HG03039 (cell line): ENCODE results near the gene DRD2.

Experiments
- ATAC-seq: cut with Tn5 transposase; IDR thresholded peaks from one replicate; pipeline ENCODE4 v1.9.1; 2021; ENCODE audit warnings: mild to moderate bottlenecking, moderate library complexity; ENCODE audit not compliant: unreplicated experiment

DRD2 gene

GRCh38 chr11:113487622-113488021, 12.4 kb upstream of the DRD2 start:
- no peak for ATAC-seq

GRCh38 chr11:113484223-113484622, 9.0 kb upstream of the DRD2 start:
- no peak for ATAC-seq

GRCh38 chr11:113481672-113482071, 6.5 kb upstream of the DRD2 start:
- ATAC-seq, result no peak

GRCh38 chr11:113481226-113481625, 6.0 kb upstream of the DRD2 start:
- ATAC-seq, result no peak

GRCh38 chr11:113477321-113477720, 2.1 kb upstream of the DRD2 start:
- no peak for ATAC-seq

- ATAC-seq, result no peak
Observed at GRCh38 chr11:113476553-113476952, 1.4 kb upstream of the DRD2 start.

GRCh38 chr11:113474362-113475159, 637 bp downstream of the DRD2 start:
- ATAC-seq, result no peak

GRCh38 chr11:113473983-113474361, 1.2 kb downstream of the DRD2 start:
- no peak for ATAC-seq

GRCh38 chr11:113472471-113472870, 2.7 kb downstream of the DRD2 start:
- ATAC-seq, result no peak

- no peak for ATAC-seq
Observed at GRCh38 chr11:113470233-113470632, 5.0 kb downstream of the DRD2 start.

GRCh38 chr11:113468726-113469345, 6.4 kb downstream of the DRD2 start:
- ATAC-seq, result no peak

- no peak for ATAC-seq
Observed at GRCh38 chr11:113467545-113467944, 7.7 kb downstream of the DRD2 start.

- no peak for ATAC-seq
Observed at GRCh38 chr11:113465786-113466185, 9.4 kb downstream of the DRD2 start.

- ATAC-seq, result no peak
Observed at GRCh38 chr11:113464416-113464815, 10.8 kb downstream of the DRD2 start.

- ATAC-seq, result no peak
Observed at GRCh38 chr11:113462830-113463229, 12.4 kb downstream of the DRD2 start.

- no peak for ATAC-seq
Observed at GRCh38 chr11:113461639-113462038, 13.6 kb downstream of the DRD2 start.

GRCh38 chr11:113460469-113460868, 14.7 kb downstream of the DRD2 start:
- no peak for ATAC-seq

- ATAC-seq, result no peak
Observed at GRCh38 chr11:113458189-113458588, 17.0 kb downstream of the DRD2 start.

- ATAC-seq, result no peak
Observed at GRCh38 chr11:113457784-113458183, 17.4 kb downstream of the DRD2 start.

GRCh38 chr11:113454455-113454854, 20.7 kb downstream of the DRD2 start:
- ATAC-seq, result no peak

- no peak for ATAC-seq
Observed at GRCh38 chr11:113449743-113450142, 25.5 kb downstream of the DRD2 start.

- ATAC-seq, result no peak
Observed at GRCh38 chr11:113448316-113448677, 26.9 kb downstream of the DRD2 start.
